Adrenal gland (tissue), 12 donors: ENCODE results near the gene CMTM1. TPM values are rescaled to one million over a fixed set of nuclear protein-coding genes. Genes with fewer than 3 reads are reported as not detected.

Experiments
- DNase-seq, 7 donors: peaks; one replicate each; pipeline ENCODE4 v3.0.0-alpha.2; 2019 to 2020
- H3K27ac ChIP-seq, 5 donors: fragments of 200-600 bp; sonication (generic) in 4 of 5; 1 replicate in 3 of 5; 2 replicates in 2 of 5; pipeline versions ENCODE4 v1.5.1 to v1.8.0; 2016 to 2020; ENCODE audit warnings: mild to moderate bottlenecking in 1 of 5
- H3K27me3 ChIP-seq: fragments of 200-600 bp; 2 replicates; pipeline ENCODE4 v1.8.0; 2021
- H3K36me3 ChIP-seq, 2 donors: fragments of 200-600 bp; replicated peaks in 1 of 2; 1 replicate in 1 of 2; 2 replicates in 1 of 2; pipeline versions ENCODE4 v1.5.1 to v1.8.0; 2018 to 2022
- H3K4me1 ChIP-seq, 2 donors: fragments of 200-600 bp; replicated peaks in 1 of 2; 1 replicate in 1 of 2; 2 replicates in 1 of 2; pipeline versions ENCODE4 v1.5.1 to v1.8.0; 2018 to 2021
- H3K4me3 ChIP-seq, 4 donors: fragments of 200-600 bp; sonication (generic) in 3 of 4; one replicate each; pipeline ENCODE4 v1.5.1; 2016 to 2018
- H3K9me3 ChIP-seq, 3 donors: fragments of 200-600 bp; sonication (generic) in 1 of 3; replicated peaks in 1 of 3; 1 replicate in 2 of 3; 2 replicates in 1 of 3; pipeline versions ENCODE4 v1.5.1 to v1.8.0; 2016 to 2021
- CTCF ChIP-seq, 6 experiments: fragments of 450-650 bp in 4 of 6; fragments of 200-600 bp in 2 of 6; sonication (generic) in 1 of 6; IDR thresholded peaks; 1 replicate in 5 of 6; 2 replicates in 1 of 6; pipeline versions ENCODE4 v1.5.1 to v1.8.0; 2016 to 2021; ENCODE audit warnings: antibody characterized with exemption in 6 of 6, mild to moderate bottlenecking in 2 of 6, moderate library complexity in 1 of 6
- POLR2A ChIP-seq, 2 donors: fragments of 450-650 bp; IDR thresholded peaks; one replicate each; pipeline ENCODE4 v1.6.1; 2017; ENCODE audit warnings: antibody characterized with exemption in 2 of 2, mild to moderate bottlenecking in 2 of 2, moderate library complexity in 1 of 2
- WGBS, 4 donors: extraction: QIAGEN DNeasy Blood & Tissue Kit in 2 of 4; methylation state at CpG; one replicate each; pipeline versions ENCODE4 v1.1.5 to v1.1.7; 2013 to 2017; 5-methylcytosine and 5-hydroxymethylcytosine counted together
- intact Hi-C, 2 donors: fragments of 100-400 bp; cut with DNase I; formaldehyde crosslinking; loops; one replicate each; pipeline versions ENCODE4 v1.14.1 to v1.15.0; 2022 to 2023
- polyA plus RNA-seq, 3 donors: library from polyadenylated mRNA; stranded (reverse); fragments of 200-250 nt in 2 of 3; fragments of 350-450 nt in 1 of 3; fragmentation: Illumina TruSeq in 1 of 3; extraction: RNeasy Lipid Tissue Mini Kit (QIAGEN cat#74804) in 1 of 3; gene quantifications; one replicate each; pipeline ENCODE4 v1.2.3, GENCODE V29; 2013 to 2014
- total RNA-seq, 9 donors: library from RNA; depleted of rRNA in 4 of 9; stranded (reverse); fragments of >200 nt in 4 of 9; fragments of 120-200 nt in 1 of 9; fragmentation: NEBNext Ultra II Directional in 1 of 9; extraction: Animal tissue kit (Norgen Biotek cat#: 25700) in 1 of 9; gene quantifications; one replicate each; pipeline versions ENCODE4 v1.1.0 to v1.2.4, GENCODE V29; 2013 to 2023
- donor health status: healthy with polysubstance abuse.
- donor health status: Bipolar disorder and iron deficiency.
- donor health status: DM: yes; HTN: yes; CAD: no.
- donor health status: DM: no; HTN: no; CAD: no.
- donor health status: DM: no; HTN: no; CAD: no.
- donor health status: DM: yes; HTN: yes; CAD: no.

CMTM1 gene
- total and polyA plus RNA-seq, 12 donors = 0.34 to 9.1 (median 2.7) TPM; not detected in 1

- peaks cover 0 to 22% of the 10 kb centered on the region in 2 donors for H3K36me3 ChIP-seq
- H3K27ac ChIP-seq = no peak overlapping the region
- H3K4me3 ChIP-seq = no peak overlapping the region
- no peaks in the 10 kb centered on the region for H3K9me3 ChIP-seq
- TF ChIP-seq POLR2A (IDR thresholded peaks at IDR 0.05) = no peak
- TF ChIP-seq CTCF (IDR thresholded peaks at IDR 0.05) = no peak
- WGBS, 4 donors = 88 to 95% (median 90%) methylated on average over 1 of the region's 1 CpG
- intact Hi-C loops = no loop called here
- no peaks in the 10 kb centered on the region for H3K4me1 ChIP-seq
- no peak for DNase-seq
- no peaks in the 10 kb centered on the region for H3K27me3 ChIP-seq
Measured at GRCh38 chr16:66560107-66560506, 6.1 kb upstream of the CMTM1 start.

DNA sequence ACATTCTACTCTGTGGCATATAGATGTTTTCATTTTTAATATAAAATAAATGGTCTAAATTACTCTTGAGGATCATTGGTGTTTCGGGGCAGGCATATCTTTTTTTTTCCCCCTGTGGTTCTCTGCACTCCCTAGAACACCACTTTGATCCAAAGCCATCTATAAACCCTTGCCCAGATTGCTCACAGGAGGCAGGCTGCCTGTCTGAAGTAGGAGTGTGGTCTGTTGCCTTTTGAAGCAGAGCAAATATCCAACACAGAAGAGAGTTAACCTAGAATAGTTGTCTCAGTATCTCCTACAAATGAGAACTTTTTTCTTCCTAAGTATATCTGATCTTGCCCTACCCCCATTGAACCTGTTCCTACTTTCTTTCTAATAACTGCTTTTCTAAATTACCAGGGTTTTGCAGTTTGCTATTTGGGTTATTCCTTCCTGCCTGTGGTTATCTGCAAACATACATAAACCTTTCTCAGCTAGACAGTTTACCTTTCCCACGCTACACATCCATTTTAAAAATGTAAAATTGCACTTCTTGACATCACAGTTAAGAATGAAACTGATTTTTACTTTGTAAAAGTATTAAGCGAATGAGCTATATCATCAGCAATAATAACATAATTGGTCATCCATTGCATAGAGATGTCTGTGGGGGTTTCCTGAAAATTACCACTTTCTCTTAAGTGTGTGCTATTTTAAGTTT is 4.7 kb upstream of the CMTM1 start:
- Histone ChIP-seq H3K36me3 (peaks cover 0 to 33% of the 10 kb centered on the region in 2 donors), H3K4me3 (no peak overlapping the region), H3K4me1 (no peaks in the 10 kb centered on the region), H3K27me3 (no peaks in the 10 kb centered on the region), H3K27ac (no peak overlapping the region), H3K9me3 (no peaks in the 10 kb centered on the region)
- 92 to 98% (median 97%) methylated on average over 3 of the region's 3 CpGs for WGBS, 4 donors
- TF ChIP-seq CTCF (IDR thresholded peaks at IDR 0.05) (no peak), POLR2A (IDR thresholded peaks at IDR 0.05) (no peak)
- intact Hi-C loops = no loop called here
- no peak for DNase-seq

- TF ChIP-seq CTCF (IDR thresholded peaks at IDR 0.05) (no peak), POLR2A (IDR thresholded peaks at IDR 0.05) (no peak)
- H3K27ac ChIP-seq = no peak overlapping the region
Measured at GRCh38 chr16:66562409-66562808, 3.8 kb upstream of the CMTM1 start.

GRCh38 chr16:66562986-66563385 is 3.3 kb upstream of the CMTM1 start:
- peaks cover 0 to 30% of the 10 kb centered on the region in 2 donors for H3K36me3 ChIP-seq
- intact Hi-C loops = no loop called here

More at GRCh38 chr16:66562409-66562808, 3.8 kb upstream of the CMTM1 start:
- Histone ChIP-seq H3K4me1 (no peaks in the 10 kb centered on the region), H3K36me3 (peaks cover 0 to 34% of the 10 kb centered on the region in 2 donors), H3K9me3 (no peaks in the 10 kb centered on the region), H3K4me3 (no peak overlapping the region), H3K27me3 (no peaks in the 10 kb centered on the region)
- WGBS, 4 donors = 84 to 93% (median 87%) methylated on average over 1 of the region's 1 CpG
- no peak for DNase-seq
- intact Hi-C loops = no loop called here

More at GRCh38 chr16:66562986-66563385, 3.3 kb upstream of the CMTM1 start:
- H3K27me3 ChIP-seq = no peaks in the 10 kb centered on the region
- H3K4me1 ChIP-seq = no peaks in the 10 kb centered on the region
- no peak for TF ChIP-seq POLR2A (IDR thresholded peaks at IDR 0.05)
- no peak for TF ChIP-seq CTCF (IDR thresholded peaks at IDR 0.05)
- H3K4me3 ChIP-seq = no peak overlapping the region
- 88 to 97% (median 93%) methylated on average over 2 of the region's 2 CpGs for WGBS, 4 donors
- H3K27ac ChIP-seq = no peak overlapping the region
- no peak for DNase-seq
- H3K9me3 ChIP-seq = no peaks in the 10 kb centered on the region
